ENCODE results near the gene DNAAF1.

- TF ChIP-seq POLR2A (IDR thresholded peaks at IDR 0.05) = no peak
- TF ChIP-seq POLR2AphosphoS5 (IDR thresholded peaks at IDR 0.05) = no peak
Observed at GRCh38 chr16:84207251-84207650, 62.1 kb downstream of the DNAAF1 start.
